HG03460 (cell line): ENCODE measurements around the gene PLA2G6.

Experiments
- ATAC-seq: cut with Tn5 transposase; IDR thresholded peaks from one replicate; pipeline ENCODE4 v1.9.1; 2021; ENCODE audit not compliant: unreplicated experiment

Gene PLA2G6

GRCh38 chr22:38073150-38074130, 108.2 kb downstream of the PLA2G6 start:
- no peak for ATAC-seq

GRCh38 chr22:38072322-38073149, 109.1 kb downstream of the PLA2G6 start:
- ATAC-seq = no peak

GRCh38 chr22:38071421-38072321, 110.0 kb downstream of the PLA2G6 start:
- ATAC-seq = no peak

GRCh38 chr22:38070250-38070921, 111.2 kb downstream of the PLA2G6 start:
- no peak for ATAC-seq

- ATAC-seq = no peak
Observed at GRCh38 chr22:38069372-38070249, 112.0 kb downstream of the PLA2G6 start.

- ATAC-seq = no peak
Observed at GRCh38 chr22:38068641-38069371, 112.8 kb downstream of the PLA2G6 start.

GRCh38 chr22:38067761-38068360, 113.8 kb downstream of the PLA2G6 start:
- ATAC-seq = no peak

GRCh38 chr22:38067028-38067415, 114.6 kb downstream of the PLA2G6 start:
- ATAC-seq = no peak

GRCh38 chr22:38066381-38067027, 115.1 kb downstream of the PLA2G6 start:
- no peak for ATAC-seq

GRCh38 chr22:38065539-38065938, 116.1 kb downstream of the PLA2G6 start:
- ATAC-seq = no peak

GRCh38 chr22:38062791-38063190, 118.8 kb downstream of the PLA2G6 start:
- ATAC-seq = no peak
